RWPE1 (cell line): Measurements from ENCODE around the gene CERK.

ENCODE experiments used
- CTCF ChIA-PET: fragments of 350-600 bp; sonication (Branson Sonifier 250); formaldehyde crosslinking; extraction: SDS; loops from one replicate; lab custom pipeline; 2021; lab: Yijun Ruan, JAX
- POLR2A ChIA-PET: fragments of 400-600 bp; formaldehyde crosslinking; extraction: SDS; loops from one replicate; lab custom pipeline; 2020; ENCODE audit warnings: antibody characterized with exemption; ENCODE audit not compliant: low non-redundant PET; lab: Yijun Ruan, JAX
- DNase-seq: peaks from one replicate; pipeline ENCODE4 v3.0.0; 2012; ENCODE audit warnings: low spot score
- H3K27ac ChIP-seq: fragments of 450-650 bp; 2 replicates; pipeline ENCODE4 v1.5.1; 2017
- TF ChIP-seq, protein P1 (sequence below): fragments of 450-650 bp; conservative IDR thresholded peaks from 2 replicates; pipeline ENCODE4 v1.5.1; 2017; ENCODE audit warnings: low read depth, mild to moderate bottlenecking

CERK gene

DNA sequence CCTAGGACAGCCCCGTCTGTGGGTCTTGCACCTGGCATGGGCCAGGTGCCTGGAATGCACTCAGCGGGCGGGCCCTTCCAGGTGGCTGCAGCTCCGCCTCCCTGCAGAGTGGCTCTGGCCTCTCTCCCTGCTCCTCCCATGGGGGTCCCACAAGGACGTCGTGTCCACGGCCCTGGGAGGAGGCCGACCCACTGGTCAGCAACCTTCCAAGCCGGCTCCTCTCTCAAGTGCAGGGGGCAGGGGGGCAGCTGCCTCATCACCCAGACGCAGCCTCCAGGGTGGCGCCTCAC, 41.9 kb downstream of the CERK start:
- no peak for DNase-seq
- TF ChIP-seq, protein P1, sequence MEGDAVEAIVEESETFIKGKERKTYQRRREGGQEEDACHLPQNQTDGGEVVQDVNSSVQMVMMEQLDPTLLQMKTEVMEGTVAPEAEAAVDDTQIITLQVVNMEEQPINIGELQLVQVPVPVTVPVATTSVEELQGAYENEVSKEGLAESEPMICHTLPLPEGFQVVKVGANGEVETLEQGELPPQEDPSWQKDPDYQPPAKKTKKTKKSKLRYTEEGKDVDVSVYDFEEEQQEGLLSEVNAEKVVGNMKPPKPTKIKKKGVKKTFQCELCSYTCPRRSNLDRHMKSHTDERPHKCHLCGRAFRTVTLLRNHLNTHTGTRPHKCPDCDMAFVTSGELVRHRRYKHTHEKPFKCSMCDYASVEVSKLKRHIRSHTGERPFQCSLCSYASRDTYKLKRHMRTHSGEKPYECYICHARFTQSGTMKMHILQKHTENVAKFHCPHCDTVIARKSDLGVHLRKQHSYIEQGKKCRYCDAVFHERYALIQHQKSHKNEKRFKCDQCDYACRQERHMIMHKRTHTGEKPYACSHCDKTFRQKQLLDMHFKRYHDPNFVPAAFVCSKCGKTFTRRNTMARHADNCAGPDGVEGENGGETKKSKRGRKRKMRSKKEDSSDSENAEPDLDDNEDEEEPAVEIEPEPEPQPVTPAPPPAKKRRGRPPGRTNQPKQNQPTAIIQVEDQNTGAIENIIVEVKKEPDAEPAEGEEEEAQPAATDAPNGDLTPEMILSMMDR: no peak
- ChIA-PET CTCF (no interaction called here), POLR2A (no interaction called here)
- peak overlapping the region; percentile 17; the same call in 1 of the 2 replicates for H3K27ac ChIP-seq

GRCh38 chr22:46695346-46696228, 42.5 kb downstream of the CERK start:
- TF ChIP-seq, protein P1: no peak
- ChIA-PET POLR2A (no interaction called here), CTCF (no interaction called here)
- DNase-seq: no peak
- peak overlapping the region; percentile 17 for H3K27ac ChIP-seq

GRCh38 chr22:46694416-46695170, 43.5 kb downstream of the CERK start:
- no peak for DNase-seq
- TF ChIP-seq, protein P1: no peak
- ChIA-PET CTCF (no interaction called here), POLR2A (no interaction called here)
- H3K27ac ChIP-seq: peak overlapping the region; percentile 17

- POLR2A ChIA-PET: no interaction called here
- peak overlapping the region; percentile 17 for H3K27ac ChIP-seq
- DNase-seq: no peak
- TF ChIP-seq, protein P1: no peak
- CTCF ChIA-PET: no interaction called here
These were observed 44.2 kb downstream of the CERK start for GRCh38 chr22:46693634-46694415.

DNA sequence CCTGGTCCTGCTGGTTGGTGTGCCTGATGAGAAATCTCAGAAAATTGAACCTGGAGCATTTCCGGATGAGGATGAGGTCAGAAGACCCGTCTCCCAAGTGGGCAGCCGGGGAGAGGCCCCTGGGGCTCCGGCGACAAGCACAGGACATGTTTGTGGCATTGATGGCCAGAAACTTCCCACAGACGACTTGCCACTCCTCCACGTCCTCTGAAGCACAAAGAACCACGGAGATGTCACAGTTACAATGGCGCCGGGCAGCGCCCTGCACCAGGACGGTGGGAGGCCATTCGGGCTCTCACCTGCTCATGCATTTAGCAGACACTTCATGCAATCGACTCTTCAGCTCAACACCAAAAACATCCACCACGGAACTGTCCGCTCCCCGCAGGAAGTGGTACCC, 46.5 kb downstream of the CERK start:
- POLR2A ChIA-PET: no interaction called here
- CTCF ChIA-PET: no interaction called here
- peak overlapping the region; percentile 15; the same call in 1 of the 2 replicates for H3K27ac ChIP-seq
- TF ChIP-seq, protein P1: no peak
- no peak for DNase-seq

DNA sequence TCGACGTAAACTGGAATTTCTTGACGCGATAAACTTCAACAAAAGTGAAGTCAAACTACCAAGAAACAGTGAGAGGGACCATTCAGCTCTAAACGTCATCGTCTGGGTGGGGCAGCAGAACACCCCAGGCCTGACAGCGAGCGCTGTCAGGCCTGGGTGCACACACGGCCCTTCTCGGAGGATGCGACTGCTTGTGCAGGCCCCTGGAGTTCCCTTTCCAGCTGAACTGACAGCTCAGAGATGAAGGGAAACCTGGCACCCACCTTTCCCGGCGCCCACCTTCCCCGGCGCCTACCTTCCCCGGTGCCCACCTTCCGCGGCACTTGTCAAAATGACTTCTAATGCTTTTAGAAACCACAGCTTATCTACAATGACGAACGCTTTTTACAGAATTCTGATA, 47.9 kb downstream of the CERK start:
- ChIA-PET CTCF (no interaction called here), POLR2A (no interaction called here)
- H3K27ac ChIP-seq: no peak overlapping the region
- TF ChIP-seq, protein P1: no peak
- DNase-seq: no peak
